PFSK-1 (cell line): Measurements from ENCODE around the gene PPP1R15B.

Experiments used
- FOXP2 ChIP-seq: optimal IDR thresholded peaks from 2 replicates; pipeline ENCODE3; 2011; ENCODE audit warnings: borderline replicate concordance, control low read depth, inconsistent platforms; ENCODE audit not compliant: insufficient read depth; ENCODE audit errors: extremely low read length, extremely low read depth
- POLR2AphosphoS5 ChIP-seq: IDR thresholded peaks from 2 replicates; pipeline ENCODE4 v1.6.1; 2012; ENCODE audit warnings: low read depth, mild to moderate bottlenecking, control low read depth, low read length, moderate library complexity
- REST ChIP-seq, 2 experiments: IDR thresholded peaks; 2 replicates each; pipeline versions ENCODE4 v1.6.1 to v1.8.0; 2011 to 2012; ENCODE audit warnings: low read depth in 2 of 2, low read length in 2 of 2, control low read depth in 1 of 2, inconsistent platforms in 1 of 2, mild to moderate bottlenecking in 1 of 2, moderate library complexity in 1 of 2; ENCODE audit not compliant: insufficient read depth in 1 of 2
- SIN3A ChIP-seq: IDR thresholded peaks from 2 replicates; pipeline ENCODE4 v1.6.1; 2012; ENCODE audit warnings: mild to moderate bottlenecking, low read length, moderate library complexity, borderline replicate concordance; ENCODE audit not compliant: insufficient read depth
- TAF1 ChIP-seq: IDR thresholded peaks from 2 replicates; pipeline ENCODE4 v1.6.1; 2012; ENCODE audit warnings: low read length, control low read depth, borderline replicate concordance; ENCODE audit not compliant: insufficient read depth

Gene PPP1R15B

GRCh38 chr1:204424621-204425020, 13.0 kb upstream of the PPP1R15B start:
- TF ChIP-seq SIN3A = no peak
- no peak for TF ChIP-seq FOXP2
- no peak for TF ChIP-seq POLR2AphosphoS5
- no peak for TF ChIP-seq TAF1
- no peak for TF ChIP-seq REST (IDR thresholded peaks at IDR 0.05; ENCODE audit: insufficient read depth in 1 of 2, low read depth in 2 of 2, low read length in 2 of 2)

- TF ChIP-seq SIN3A = no peak
- no peak for TF ChIP-seq POLR2AphosphoS5
- TF ChIP-seq REST (IDR thresholded peaks at IDR 0.05; ENCODE audit: insufficient read depth in 1 of 2, low read depth in 2 of 2, low read length in 2 of 2) = no peak
- TF ChIP-seq FOXP2 = no peak
- no peak for TF ChIP-seq TAF1
Observed at GRCh38 chr1:204421441-204421840, 9.8 kb upstream of the PPP1R15B start.

GRCh38 chr1:204420039-204421004, 8.7 kb upstream of the PPP1R15B start:
- TF ChIP-seq SIN3A (no peak), REST (IDR thresholded peaks at IDR 0.05; ENCODE audit: insufficient read depth in 1 of 2, low read depth in 2 of 2, low read length in 2 of 2) (no peak), POLR2AphosphoS5 (no peak), TAF1 (no peak), FOXP2 (no peak)

GRCh38 chr1:204419064-204419403, 7.4 kb upstream of the PPP1R15B start:
- TF ChIP-seq FOXP2 = no peak
- TF ChIP-seq SIN3A = no peak
- no peak for TF ChIP-seq POLR2AphosphoS5
- TF ChIP-seq REST (IDR thresholded peaks at IDR 0.05; ENCODE audit: insufficient read depth in 1 of 2, low read depth in 2 of 2, low read length in 2 of 2) = no peak
- no peak for TF ChIP-seq TAF1
